ENCODE data around the gene N4BP2.

DNA sequence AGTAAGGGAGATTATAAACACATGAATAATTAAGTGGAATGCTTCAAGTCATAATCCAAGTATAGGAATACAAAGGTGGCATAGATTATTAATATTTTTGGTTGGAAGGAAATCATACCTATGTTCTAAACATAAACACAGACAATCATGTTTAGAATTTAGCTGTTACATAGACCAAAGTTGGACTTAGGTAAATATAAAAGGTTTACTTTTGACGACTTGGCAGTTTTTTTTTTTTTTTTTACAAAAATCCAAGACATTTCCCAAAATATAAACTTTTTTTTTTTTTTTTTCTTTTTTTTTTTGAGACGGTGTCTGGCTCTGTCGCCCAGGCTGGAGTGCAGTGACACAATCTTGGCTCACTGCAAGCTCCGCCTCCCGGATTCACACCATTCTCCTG lies 3.5 kb upstream of the N4BP2 start:
- TF ChIP-seq, protein P1, sequence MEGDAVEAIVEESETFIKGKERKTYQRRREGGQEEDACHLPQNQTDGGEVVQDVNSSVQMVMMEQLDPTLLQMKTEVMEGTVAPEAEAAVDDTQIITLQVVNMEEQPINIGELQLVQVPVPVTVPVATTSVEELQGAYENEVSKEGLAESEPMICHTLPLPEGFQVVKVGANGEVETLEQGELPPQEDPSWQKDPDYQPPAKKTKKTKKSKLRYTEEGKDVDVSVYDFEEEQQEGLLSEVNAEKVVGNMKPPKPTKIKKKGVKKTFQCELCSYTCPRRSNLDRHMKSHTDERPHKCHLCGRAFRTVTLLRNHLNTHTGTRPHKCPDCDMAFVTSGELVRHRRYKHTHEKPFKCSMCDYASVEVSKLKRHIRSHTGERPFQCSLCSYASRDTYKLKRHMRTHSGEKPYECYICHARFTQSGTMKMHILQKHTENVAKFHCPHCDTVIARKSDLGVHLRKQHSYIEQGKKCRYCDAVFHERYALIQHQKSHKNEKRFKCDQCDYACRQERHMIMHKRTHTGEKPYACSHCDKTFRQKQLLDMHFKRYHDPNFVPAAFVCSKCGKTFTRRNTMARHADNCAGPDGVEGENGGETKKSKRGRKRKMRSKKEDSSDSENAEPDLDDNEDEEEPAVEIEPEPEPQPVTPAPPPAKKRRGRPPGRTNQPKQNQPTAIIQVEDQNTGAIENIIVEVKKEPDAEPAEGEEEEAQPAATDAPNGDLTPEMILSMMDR (IDR thresholded peaks at IDR 0.05; ENCODE audit: poor library complexity): no peak
- TF ChIP-seq EZH2phosphoT487 (IDR thresholded peaks at IDR 0.05; ENCODE audit: low read depth, severe bottlenecking, unreplicated experiment): no peak

Measured in hepatocyte (in vitro differentiated cells).